Fibroblast of skin of abdomen (primary cell): Measurements from ENCODE around the gene HMOX2.

ENCODE experiments used
- DNase-seq: peaks from one replicate; pipeline ENCODE4 v3.0.0-alpha.2; 2013

The HMOX2 gene

GRCh38 chr16:4525634-4526277 is 49.6 kb downstream of the HMOX2 start:
- DNase-seq, result no peak

- no peak for DNase-seq
Observed at GRCh38 chr16:4529085-4530060, 53.2 kb downstream of the HMOX2 start.

- DNase-seq, result no peak
Observed at GRCh38 chr16:4531811-4532210, 55.6 kb downstream of the HMOX2 start.

- DNase-seq, result no peak
Observed at GRCh38 chr16:4532238-4532637, 56.0 kb downstream of the HMOX2 start.

- DNase-seq, result no peak
Observed at GRCh38 chr16:4533490-4533889, 57.3 kb downstream of the HMOX2 start.

- no peak for DNase-seq
Observed at GRCh38 chr16:4534151-4534790, 58.1 kb downstream of the HMOX2 start.

GRCh38 chr16:4535627-4536108 is 59.5 kb downstream of the HMOX2 start:
- no peak for DNase-seq

- DNase-seq, result no peak
Observed at GRCh38 chr16:4536391-4537106, 60.4 kb downstream of the HMOX2 start.

- no peak for DNase-seq
Observed at GRCh38 chr16:4537376-4538343, 61.5 kb downstream of the HMOX2 start.

- peak; percentile 94 for DNase-seq
Observed at GRCh38 chr16:4538350-4539235, 62.4 kb downstream of the HMOX2 start, which contains the start of gene CDIP1. CDIP1 (minus strand) TSS chr16:4538773; CDS start chr16:4514130, 24,643 bp downstream.

- DNase-seq, result no peak
Observed at GRCh38 chr16:4539716-4540284, 63.6 kb downstream of the HMOX2 start.

GRCh38 chr16:4544473-4544872 is 68.3 kb downstream of the HMOX2 start:
- no peak for DNase-seq

- DNase-seq, result no peak
Observed at GRCh38 chr16:4548124-4548523, 71.9 kb downstream of the HMOX2 start.

- DNase-seq, result no peak
Observed at GRCh38 chr16:4550591-4550990, 74.4 kb downstream of the HMOX2 start.

GRCh38 chr16:4552541-4552940 is 76.3 kb downstream of the HMOX2 start:
- no peak for DNase-seq

- no peak for DNase-seq
Observed at GRCh38 chr16:4556112-4556511, 79.9 kb downstream of the HMOX2 start, which contains the start of gene C16orf96. C16orf96 (plus strand) TSS chr16:4556340; CDS start chr16:4556490, 150 bp downstream.

- no peak for DNase-seq
Observed at GRCh38 chr16:4556580-4556979, 80.4 kb downstream of the HMOX2 start.

GRCh38 chr16:4557973-4558372 is 81.8 kb downstream of the HMOX2 start:
- DNase-seq, result no peak
